ENCODE results near the gene LGALS14. TPM values are rescaled to one million over a fixed set of nuclear protein-coding genes. Genes with fewer than 3 reads are reported as not detected.

The LGALS14 gene
- total RNA-seq, 1 donor from 2014 or later = not detected

GRCh38 chr19:39740395-39740794, 36.1 kb downstream of the LGALS14 start:
- TF ChIP-seq CTCF (IDR thresholded peaks at IDR 0.05; ENCODE audit: insufficient read depth, low read depth, low read length) (no peak), EZH2 (IDR thresholded peaks at IDR 0.05; ENCODE audit: insufficient read depth, low read length) (no peak)
- no peaks in the 10 kb centered on the region for H3K36me3 Mint-ChIP-seq (ENCODE audit: low read depth, unreplicated experiment)
- no peaks in the 10 kb centered on the region for H4K20me1 ChIP-seq (ENCODE audit: insufficient read depth, low read length)
- no peak overlapping the region for H3K27ac Mint-ChIP-seq (ENCODE audit: unreplicated experiment)
- H3K4me2 ChIP-seq (ENCODE audit: low read length) = no peak overlapping the region
- no peak overlapping the region for H3K4me3 Mint-ChIP-seq (ENCODE audit: unreplicated experiment)
- H2AFZ ChIP-seq (ENCODE audit: low read depth, low read length) = no peak overlapping the region
- H3K4me1 Mint-ChIP-seq (ENCODE audit: low read depth, unreplicated experiment) = no peaks in the 10 kb centered on the region
- DNase-seq (ENCODE audit: low read depth) (no peak), FAIRE-seq (no peak)
- peaks cover 2% of the 10 kb centered on the region for H3K27me3 ChIP-seq (ENCODE audit: insufficient read depth, low read length)
- no peaks in the 10 kb centered on the region for H3K36me3 ChIP-seq (ENCODE audit: insufficient read depth, low read length)
- H3K4me1 ChIP-seq (ENCODE audit: insufficient read depth, low read length) = no peaks in the 10 kb centered on the region
- no peaks in the 10 kb centered on the region for H3K9me3 Mint-ChIP-seq (ENCODE audit: unreplicated experiment)
- no peak overlapping the region for H3K27ac ChIP-seq (ENCODE audit: low read depth, low read length)
- H3K4me3 ChIP-seq (ENCODE audit: insufficient read depth, low read depth, low read length) = no peak overlapping the region
- no peaks in the 10 kb centered on the region for H3K79me2 ChIP-seq (ENCODE audit: insufficient read depth, low read length)
- H3K27me3 Mint-ChIP-seq (ENCODE audit: low read depth, unreplicated experiment) = peaks cover 26% of the 10 kb centered on the region
- no peak overlapping the region for H3K9ac ChIP-seq (ENCODE audit: low read length)
- H3K9me3 ChIP-seq (ENCODE audit: insufficient read depth, low read depth, low read length) = no peaks in the 10 kb centered on the region

GRCh38 chr19:39745643-39746042, 41.4 kb downstream of the LGALS14 start:
- H3K9me3 ChIP-seq (ENCODE audit: insufficient read depth, low read depth, low read length) = no peaks in the 10 kb centered on the region
- no peak overlapping the region for H3K4me2 ChIP-seq (ENCODE audit: low read length)
- H3K27ac ChIP-seq (ENCODE audit: low read depth, low read length) = no peak overlapping the region
- Mint-ChIP-seq H3K27ac (ENCODE audit: unreplicated experiment) (no peak overlapping the region), H3K4me1 (ENCODE audit: low read depth, unreplicated experiment) (no peaks in the 10 kb centered on the region), H3K4me3 (ENCODE audit: unreplicated experiment) (no peak overlapping the region), H3K9me3 (ENCODE audit: unreplicated experiment) (no peaks in the 10 kb centered on the region), H3K27me3 (ENCODE audit: low read depth, unreplicated experiment) (peaks cover 22% of the 10 kb centered on the region), H3K36me3 (ENCODE audit: low read depth, unreplicated experiment) (no peaks in the 10 kb centered on the region)
- no peaks in the 10 kb centered on the region for H3K4me1 ChIP-seq (ENCODE audit: insufficient read depth, low read length)
- no peaks in the 10 kb centered on the region for H4K20me1 ChIP-seq (ENCODE audit: insufficient read depth, low read length)
- no peak overlapping the region for H3K9ac ChIP-seq (ENCODE audit: low read length)
- FAIRE-seq (no peak), DNase-seq (ENCODE audit: low read depth) (no peak)
- no peak overlapping the region for H3K4me3 ChIP-seq (ENCODE audit: insufficient read depth, low read depth, low read length)
- H3K27me3 ChIP-seq (ENCODE audit: insufficient read depth, low read length) = no peaks in the 10 kb centered on the region
- no peak overlapping the region for H2AFZ ChIP-seq (ENCODE audit: low read depth, low read length)
- no peaks in the 10 kb centered on the region for H3K79me2 ChIP-seq (ENCODE audit: insufficient read depth, low read length)
- TF ChIP-seq CTCF (IDR thresholded peaks at IDR 0.05; ENCODE audit: insufficient read depth, low read depth, low read length) (no peak), EZH2 (IDR thresholded peaks at IDR 0.05; ENCODE audit: insufficient read depth, low read length) (no peak)
- no peaks in the 10 kb centered on the region for H3K36me3 ChIP-seq (ENCODE audit: insufficient read depth, low read length)

- DNase-seq (ENCODE audit: low read depth) = no peak
These were observed 42.7 kb downstream of the LGALS14 start for GRCh38 chr19:39746836-39747529.

More at GRCh38 chr19:39746836-39747529, 42.7 kb downstream of the LGALS14 start:
- no peak overlapping the region for H3K4me2 ChIP-seq (ENCODE audit: low read length)
- no peaks in the 10 kb centered on the region for H3K9me3 ChIP-seq (ENCODE audit: insufficient read depth, low read depth, low read length)
- no peak overlapping the region for H3K9ac ChIP-seq (ENCODE audit: low read length)
- no peak for FAIRE-seq
- Mint-ChIP-seq H3K9me3 (ENCODE audit: unreplicated experiment) (no peaks in the 10 kb centered on the region), H3K4me3 (ENCODE audit: unreplicated experiment) (no peak overlapping the region), H3K27me3 (ENCODE audit: low read depth, unreplicated experiment) (peaks cover 26% of the 10 kb centered on the region), H3K36me3 (ENCODE audit: low read depth, unreplicated experiment) (no peaks in the 10 kb centered on the region), H3K27ac (ENCODE audit: unreplicated experiment) (no peak overlapping the region), H3K4me1 (ENCODE audit: low read depth, unreplicated experiment) (no peaks in the 10 kb centered on the region)
- H2AFZ ChIP-seq (ENCODE audit: low read depth, low read length) = no peak overlapping the region
- no peaks in the 10 kb centered on the region for H3K36me3 ChIP-seq (ENCODE audit: insufficient read depth, low read length)
- no peak overlapping the region for H3K27ac ChIP-seq (ENCODE audit: low read depth, low read length)
- H3K79me2 ChIP-seq (ENCODE audit: insufficient read depth, low read length) = no peaks in the 10 kb centered on the region
- H3K4me3 ChIP-seq (ENCODE audit: insufficient read depth, low read depth, low read length) = no peak overlapping the region
- no peaks in the 10 kb centered on the region for H3K27me3 ChIP-seq (ENCODE audit: insufficient read depth, low read length)
- H3K4me1 ChIP-seq (ENCODE audit: insufficient read depth, low read length) = no peaks in the 10 kb centered on the region
- TF ChIP-seq EZH2 (IDR thresholded peaks at IDR 0.05; ENCODE audit: insufficient read depth, low read length) = no peak
- TF ChIP-seq CTCF (IDR thresholded peaks at IDR 0.05; ENCODE audit: insufficient read depth, low read depth, low read length) = no peak
- H4K20me1 ChIP-seq (ENCODE audit: insufficient read depth, low read length) = no peaks in the 10 kb centered on the region
